Prostate gland (tissue), 2 donors: ENCODE data around the gene METAP2. TPM values are rescaled to one million over a fixed set of nuclear protein-coding genes. Genes with fewer than 3 reads are reported as not detected.

Source experiments
- DNase-seq: peaks from one replicate; pipeline ENCODE4 v3.0.0-alpha.2; 2019; ENCODE audit warnings: low spot score
- H3K27ac ChIP-seq, 2 donors: fragments of 200-600 bp; sonication (generic); 2 replicates each; pipeline ENCODE4 v1.5.1; 2017 to 2019
- H3K27me3 ChIP-seq: fragments of 200-600 bp; sonication (generic); replicated peaks from 2 replicates; pipeline ENCODE4 v1.5.1; 2019; ENCODE audit not compliant: insufficient read depth
- H3K36me3 ChIP-seq, 2 donors: fragments of 200-600 bp; sonication (generic); 1 replicate in 1 of 2; 2 replicates in 1 of 2; pipeline versions ENCODE4 v1.5.1 to v1.8.1; 2017 to 2019
- H3K4me1 ChIP-seq: fragments of 200-600 bp; sonication (generic); replicated peaks from 2 replicates; pipeline ENCODE4 v1.5.1; 2019
- H3K4me3 ChIP-seq, 2 donors: fragments of 200-600 bp; sonication (generic); 2 replicates each; pipeline ENCODE4 v1.5.1; 2017 to 2019
- H3K9me3 ChIP-seq: fragments of 200-600 bp; sonication (generic); 2 replicates; pipeline ENCODE4 v1.5.1; 2017
- POLR2A ChIP-seq: fragments of 450-650 bp; IDR thresholded peaks from one replicate; pipeline ENCODE4 v1.6.1; 2016; ENCODE audit warnings: antibody characterized with exemption, mild to moderate bottlenecking
- POLR2AphosphoS5 ChIP-seq: sonication (generic); formaldehyde crosslinking; IDR thresholded peaks from one replicate; pipeline ENCODE4 v1.6.1; 2017; ENCODE audit warnings: antibody characterized with exemption
- WGBS: methylation state at CpG from one replicate; pipeline ENCODE4 v1.1.5; 2018; 5-methylcytosine and 5-hydroxymethylcytosine counted together
- intact Hi-C: fragments of 100-400 bp; cut with DNase I; formaldehyde crosslinking; loops from one replicate; pipeline ENCODE4 v1.14.2; 2022
- total RNA-seq, 2 donors: library from RNA; depleted of rRNA; stranded (reverse); fragments of >200 nt; gene quantifications; one replicate each; pipeline ENCODE4 v1.1.0, GENCODE V29; 2016
- TF ChIP-seq, protein P1 (sequence below), 4 experiments: fragments of 200-600 bp in 2 of 4; fragments of 450-650 bp in 2 of 4; sonication (generic) in 2 of 4; IDR thresholded peaks; 1 replicate in 3 of 4; 2 replicates in 1 of 4; pipeline ENCODE4 v1.5.1; 2016 to 2019; ENCODE audit warnings: antibody characterized with exemption in 4 of 4, mild to moderate bottlenecking in 2 of 4, moderate library complexity in 2 of 4

METAP2 gene
- total RNA-seq, 2 donors from 2014 or later = 46.4 to 61.7 TPM

- no peaks in the 10 kb centered on the region for H3K9me3 ChIP-seq
- H3K4me3 ChIP-seq = no peak overlapping the region
- peak; percentile 18 for TF ChIP-seq POLR2AphosphoS5
- no peak for TF ChIP-seq POLR2A
- TF ChIP-seq, protein P1, sequence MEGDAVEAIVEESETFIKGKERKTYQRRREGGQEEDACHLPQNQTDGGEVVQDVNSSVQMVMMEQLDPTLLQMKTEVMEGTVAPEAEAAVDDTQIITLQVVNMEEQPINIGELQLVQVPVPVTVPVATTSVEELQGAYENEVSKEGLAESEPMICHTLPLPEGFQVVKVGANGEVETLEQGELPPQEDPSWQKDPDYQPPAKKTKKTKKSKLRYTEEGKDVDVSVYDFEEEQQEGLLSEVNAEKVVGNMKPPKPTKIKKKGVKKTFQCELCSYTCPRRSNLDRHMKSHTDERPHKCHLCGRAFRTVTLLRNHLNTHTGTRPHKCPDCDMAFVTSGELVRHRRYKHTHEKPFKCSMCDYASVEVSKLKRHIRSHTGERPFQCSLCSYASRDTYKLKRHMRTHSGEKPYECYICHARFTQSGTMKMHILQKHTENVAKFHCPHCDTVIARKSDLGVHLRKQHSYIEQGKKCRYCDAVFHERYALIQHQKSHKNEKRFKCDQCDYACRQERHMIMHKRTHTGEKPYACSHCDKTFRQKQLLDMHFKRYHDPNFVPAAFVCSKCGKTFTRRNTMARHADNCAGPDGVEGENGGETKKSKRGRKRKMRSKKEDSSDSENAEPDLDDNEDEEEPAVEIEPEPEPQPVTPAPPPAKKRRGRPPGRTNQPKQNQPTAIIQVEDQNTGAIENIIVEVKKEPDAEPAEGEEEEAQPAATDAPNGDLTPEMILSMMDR (IDR thresholded peaks at IDR 0.05) = no peak
- DNase-seq = no peak
- intact Hi-C loops = no loop called here
- no peak overlapping the region for H3K27ac ChIP-seq
- no peaks in the 10 kb centered on the region for H3K27me3 ChIP-seq
- H3K36me3 ChIP-seq = no peaks in the 10 kb centered on the region
- H3K4me1 ChIP-seq = no peaks in the 10 kb centered on the region
Measured at GRCh38 chr12:95484524-95484923, 10.6 kb downstream of the METAP2 start.

DNA sequence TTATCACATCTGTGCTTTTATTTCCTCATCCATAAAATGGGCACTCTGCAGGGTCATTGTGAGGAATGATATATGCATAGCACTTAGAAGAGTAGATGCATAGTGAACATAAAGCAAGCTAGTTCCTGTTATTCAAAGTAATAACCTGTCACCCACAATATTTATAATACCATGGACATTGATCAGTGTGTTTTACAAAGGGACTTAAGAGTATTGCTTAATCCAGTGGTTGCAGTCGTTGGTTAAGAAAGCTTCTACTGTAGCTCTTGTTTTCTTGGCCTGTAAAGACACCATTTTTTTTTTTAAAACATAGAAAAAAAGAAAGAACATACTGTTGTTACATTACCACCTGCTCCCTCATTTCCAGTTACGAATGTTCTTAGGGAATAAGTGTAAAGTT, 13.1 kb downstream of the METAP2 start:
- WGBS = 53% methylated on average over 2 of the region's 2 CpGs

GRCh38 chr12:95492462-95492861, 18.5 kb downstream of the METAP2 start:
- WGBS = 95% methylated on average over 2 of the region's 2 CpGs
- TF ChIP-seq POLR2AphosphoS5 = no peak
- TF ChIP-seq, protein P1 (IDR thresholded peaks at IDR 0.05) = no peak
- no peak for TF ChIP-seq POLR2A
- Histone ChIP-seq H3K27ac (no peak overlapping the region), H3K27me3 (no peaks in the 10 kb centered on the region), H3K9me3 (no peaks in the 10 kb centered on the region), H3K36me3 (no peaks in the 10 kb centered on the region), H3K4me1 (no peaks in the 10 kb centered on the region), H3K4me3 (no peak overlapping the region)
- intact Hi-C loops = no loop called here
- DNase-seq = no peak

More for the DNA sequence above, 13.1 kb downstream of the METAP2 start:
- Histone ChIP-seq H3K4me1 (no peaks in the 10 kb centered on the region), H3K36me3 (no peaks in the 10 kb centered on the region), H3K4me3 (no peak overlapping the region), H3K9me3 (no peaks in the 10 kb centered on the region), H3K27ac (no peak overlapping the region), H3K27me3 (no peaks in the 10 kb centered on the region)
- TF ChIP-seq POLR2A (no peak), POLR2AphosphoS5 (no peak)
- TF ChIP-seq, protein P1 (IDR thresholded peaks at IDR 0.05) = no peak
- no peak for DNase-seq
- intact Hi-C loops = no loop called here

- TF ChIP-seq POLR2A = no peak
- TF ChIP-seq, protein P1 (IDR thresholded peaks at IDR 0.05) = no peak
- no peak for TF ChIP-seq POLR2AphosphoS5
- H3K9me3 ChIP-seq = no peaks in the 10 kb centered on the region
- H3K27ac ChIP-seq = no peak overlapping the region
- H3K4me1 ChIP-seq = no peaks in the 10 kb centered on the region
- DNase-seq = no peak
- intact Hi-C loops = no loop called here
- 86% methylated on average over 2 of the region's 2 CpGs for WGBS
- no peak overlapping the region for H3K4me3 ChIP-seq
- H3K36me3 ChIP-seq = no peaks in the 10 kb centered on the region
- H3K27me3 ChIP-seq = no peaks in the 10 kb centered on the region
Measured at GRCh38 chr12:95494888-95495287, 20.9 kb downstream of the METAP2 start.

GRCh38 chr12:95495433-95495832, 21.5 kb downstream of the METAP2 start:
- no peak for TF ChIP-seq POLR2AphosphoS5
- TF ChIP-seq POLR2A = no peak
- TF ChIP-seq, protein P1 (IDR thresholded peaks at IDR 0.05) = no peak
- WGBS = 61% methylated on average over 1 of the region's 1 CpG
- Histone ChIP-seq H3K36me3 (no peaks in the 10 kb centered on the region), H3K4me3 (no peak overlapping the region), H3K4me1 (no peaks in the 10 kb centered on the region), H3K27me3 (no peaks in the 10 kb centered on the region), H3K9me3 (no peaks in the 10 kb centered on the region), H3K27ac (no peak overlapping the region)
- intact Hi-C loops = no loop called here
- no peak for DNase-seq
